Measurements from ENCODE around the gene SNX27.

DNA sequence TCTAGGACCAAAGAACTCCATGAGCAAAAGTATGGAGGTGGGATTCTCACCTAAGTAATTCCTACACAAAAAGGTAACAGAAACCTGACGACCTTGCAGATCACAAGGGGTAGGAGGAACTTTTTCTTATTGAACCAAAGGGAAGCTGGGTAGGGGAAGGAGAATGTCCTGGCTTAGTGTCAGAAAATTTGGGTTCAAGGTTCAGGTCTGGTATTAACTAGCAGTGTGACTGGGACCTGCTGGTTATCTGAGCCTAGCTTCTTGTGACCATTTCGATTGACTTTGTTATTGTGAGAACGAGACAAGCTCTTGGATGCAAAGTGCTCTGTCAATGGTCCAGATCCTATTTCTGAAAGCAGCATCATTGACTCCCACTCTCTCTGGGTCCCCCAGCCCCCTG, 5.0 kb upstream of the SNX27 start:
- no peak for TF ChIP-seq CTCF (conservative IDR thresholded peaks at IDR 0.05 in 1 of 2, IDR thresholded peaks at IDR 0.05 in 1 of 2; ENCODE audit: low read depth in 1 of 2, low read length in 2 of 2)
- TF ChIP-seq EZH2 (IDR thresholded peaks at IDR 0.05; ENCODE audit: low read length, missing control alignments), result no peak

Data from fibroblast of lung (primary cell).